ENCODE results near the gene CALU.

- TF ChIP-seq CTCF (IDR thresholded peaks at IDR 0.05) = no peak
- no peak for TF ChIP-seq POLR2A (IDR thresholded peaks at IDR 0.05)
These were observed 51.3 kb downstream of the CALU start for GRCh38 chr7:128790315-128791041.
